IMR-90 (cell line): ENCODE measurements around the gene S100Z. TPM values are rescaled to one million over a fixed set of nuclear protein-coding genes. Genes with fewer than 3 reads are reported as not detected.

ENCODE experiments used
- ATAC-seq: fragments of 200-7000 bp; cut with Tn5 transposase; 2 replicates; pipeline ENCODE4 v1.9.1; 2020; ENCODE audit warnings: low read depth, mild to moderate bottlenecking, moderate library complexity
- BruUV-seq: library from RNA; stranded (reverse); fragments of 400-500 nt; replicated peaks from 2 replicates; lab custom pipeline; 2021; lab: Mats Ljungman, UMichigan
- CTCF ChIA-PET: fragments of 300-600 bp; formaldehyde crosslinking; extraction: SDS; loops from one replicate; lab custom pipeline; 2021; ENCODE audit warnings: antibody characterized with exemption; lab: Yijun Ruan, JAX
- POLR2A ChIA-PET: fragments of 300-600 bp; sonication (Branson Sonifier 250); formaldehyde crosslinking; loops from one replicate; lab custom pipeline; 2022; ENCODE audit warnings: antibody characterized with exemption; ENCODE audit not compliant: unreplicated experiment; lab: Charles Lee
- DNase-seq: peaks from one replicate; pipeline ENCODE4 v3.0.0; 2013
- H2AFZ ChIP-seq: replicated peaks from 2 replicates; pipeline ENCODE3; 2013; ENCODE audit warnings: low read length, mild to moderate bottlenecking; ENCODE audit not compliant: poor library complexity
- H2AK5ac ChIP-seq: 2 replicates; pipeline ENCODE4 v1.6.1; 2013; ENCODE audit warnings: low read depth, low read length, inconsistent platforms
- H2AK9ac ChIP-seq: replicated peaks from 2 replicates; pipeline ENCODE3; 2013; ENCODE audit warnings: mild to moderate bottlenecking, low read depth, low read length, moderate library complexity; ENCODE audit not compliant: poor library complexity
- H2BK120ac ChIP-seq: 2 replicates; pipeline ENCODE4 v1.6.1; 2013; ENCODE audit warnings: low read depth, low read length, inconsistent platforms
- H2BK15ac ChIP-seq: 3 replicates; pipeline ENCODE4 v1.6.1; 2013; ENCODE audit warnings: low read depth, low read length, inconsistent platforms
- H2BK20ac ChIP-seq: 2 replicates; pipeline ENCODE4 v1.6.1; 2013; ENCODE audit warnings: low read depth, mild to moderate bottlenecking, inconsistent platforms, low read length, moderate library complexity
- H2BK5ac ChIP-seq: 2 replicates; pipeline ENCODE4 v1.6.1; 2013; ENCODE audit warnings: mild to moderate bottlenecking, low read depth, low read length, inconsistent platforms; ENCODE audit not compliant: poor library complexity, severe bottlenecking
- H3K14ac ChIP-seq: replicated peaks from 2 replicates; pipeline ENCODE4 v1.6.1; 2013; ENCODE audit warnings: low read depth, low read length, inconsistent platforms
- H3K18ac ChIP-seq: 2 replicates; pipeline ENCODE4 v1.6.1; 2013; ENCODE audit warnings: low read depth, low read length, control low read depth
- H3K23ac ChIP-seq: 2 replicates; pipeline ENCODE4 v1.6.1; 2013; ENCODE audit warnings: low read depth, low read length, inconsistent platforms
- H3K27ac ChIP-seq: 2 replicates; pipeline ENCODE4 v1.5.1; 2013; ENCODE audit warnings: mild to moderate bottlenecking, control low read depth, low read length; ENCODE audit not compliant: insufficient read depth
- H3K27me3 ChIP-seq: 2 replicates; pipeline ENCODE4 v1.6.1; 2013; ENCODE audit warnings: low read length; ENCODE audit not compliant: control insufficient read depth, insufficient read depth
- H3K36me3 ChIP-seq: 2 replicates; pipeline ENCODE4 v1.6.1; 2013; ENCODE audit warnings: low read length, mixed read lengths; ENCODE audit not compliant: control insufficient read depth, insufficient read depth
- H3K4ac ChIP-seq: 2 replicates; pipeline ENCODE4 v1.6.1; 2013; ENCODE audit warnings: low read depth, low read length, inconsistent platforms
- H3K4me1 ChIP-seq: 2 replicates; pipeline ENCODE4 v1.6.1; 2013; ENCODE audit warnings: low read length, mixed read lengths; ENCODE audit not compliant: control insufficient read depth, insufficient read depth
- H3K4me2 ChIP-seq: 2 replicates; pipeline ENCODE4 v1.6.1; 2013; ENCODE audit warnings: low read depth, mild to moderate bottlenecking, control low read depth, low read length, moderate library complexity
- H3K4me3 ChIP-seq: 2 replicates; pipeline ENCODE4 v1.5.1; 2013; ENCODE audit warnings: low read depth, mild to moderate bottlenecking, control low read depth, low read length, moderate library complexity; ENCODE audit not compliant: insufficient read depth
- H3K56ac ChIP-seq: 2 replicates; pipeline ENCODE4 v1.6.1; 2013; ENCODE audit warnings: low read length, inconsistent platforms; ENCODE audit not compliant: insufficient read depth; ENCODE audit errors: extremely low read depth
- H3K79me1 ChIP-seq, 2 experiments: 2 replicates each; pipeline ENCODE4 v1.6.1; 2013; ENCODE audit warnings: low read length in 2 of 2, inconsistent platforms in 1 of 2, low read depth in 1 of 2
- H3K9ac ChIP-seq: 2 replicates; pipeline ENCODE4 v1.6.1; 2013; ENCODE audit warnings: low read depth, low read length, control low read depth
- H3K9me1 ChIP-seq: 2 replicates; pipeline ENCODE4 v1.6.1; 2013; ENCODE audit warnings: low read length, inconsistent platforms; ENCODE audit not compliant: insufficient read depth
- H3K9me3 ChIP-seq: 2 replicates; pipeline ENCODE4 v1.6.1; 2013; ENCODE audit warnings: low read length; ENCODE audit not compliant: control insufficient read depth, insufficient read depth
- H4K20me1 ChIP-seq: 2 replicates; pipeline ENCODE4 v1.6.1; 2013; ENCODE audit warnings: low read length, inconsistent platforms; ENCODE audit not compliant: insufficient read depth
- H4K5ac ChIP-seq: 2 replicates; pipeline ENCODE4 v1.6.1; 2013; ENCODE audit warnings: mild to moderate bottlenecking, low read depth, low read length, control low read depth
- H4K8ac ChIP-seq, 2 experiments: 2 replicates each; pipeline ENCODE4 v1.6.1; 2013; ENCODE audit warnings: low read depth in 2 of 2, low read length in 2 of 2, control low read depth in 1 of 2, inconsistent platforms in 1 of 2
- H4K91ac ChIP-seq: 2 replicates; pipeline ENCODE4 v1.6.1; 2013; ENCODE audit warnings: low read depth, low read length, inconsistent platforms; ENCODE audit not compliant: insufficient read depth
- BHLHE40 ChIP-seq: fragments of 150-350 bp; IDR thresholded peaks from 2 replicates; pipeline ENCODE4 v1.6.1; 2016; ENCODE audit warnings: mild to moderate bottlenecking, low read depth, low read length
- CEBPB ChIP-seq: IDR thresholded peaks from 2 replicates; pipeline ENCODE4 v1.6.1; 2012; ENCODE audit warnings: low read depth, low read length, improper control_type of control experiment
- CHD1 ChIP-seq: IDR thresholded peaks from 2 replicates; pipeline ENCODE4 v1.6.1; 2012; ENCODE audit warnings: low read depth, low read length, improper control_type of control experiment
- CTCF ChIP-seq: conservative IDR thresholded peaks from 2 replicates; pipeline ENCODE4 v1.5.1; 2012; ENCODE audit warnings: mild to moderate bottlenecking, low read depth, low read length, improper control_type of control experiment
- FOS ChIP-seq: fragments of 150-350 bp; IDR thresholded peaks from 2 replicates; pipeline ENCODE4 v1.6.1; 2016; ENCODE audit warnings: low read depth, low read length
- MAFK ChIP-seq: IDR thresholded peaks from 2 replicates; pipeline ENCODE4 v1.6.1; 2012; ENCODE audit warnings: low read depth, low read length, improper control_type of control experiment
- MAZ ChIP-seq: IDR thresholded peaks from 2 replicates; pipeline ENCODE4 v1.6.1; 2012; ENCODE audit warnings: low read depth, mild to moderate bottlenecking, low read length, improper control_type of control experiment, moderate library complexity, borderline replicate concordance
- MXI1 ChIP-seq: IDR thresholded peaks from 2 replicates; pipeline ENCODE4 v1.6.1; 2012; ENCODE audit warnings: low read depth, mild to moderate bottlenecking, low read length, moderate library complexity, borderline replicate concordance
- NFE2L2 ChIP-seq: fragments of 150-350 bp; IDR thresholded peaks from 2 replicates; pipeline ENCODE4 v1.6.1; 2016; ENCODE audit warnings: low read depth, mild to moderate bottlenecking, low read length
- POLR2A ChIP-seq: IDR thresholded peaks from 2 replicates; pipeline ENCODE4 v1.6.1; 2012; ENCODE audit warnings: mild to moderate bottlenecking, low read depth, low read length
- RAD21 ChIP-seq: IDR thresholded peaks from 2 replicates; pipeline ENCODE4 v1.6.1; 2012; ENCODE audit warnings: low read length, improper control_type of control experiment
- RCOR1 ChIP-seq: IDR thresholded peaks from 2 replicates; pipeline ENCODE4 v1.6.1; 2012; ENCODE audit warnings: mild to moderate bottlenecking, low read length, improper control_type of control experiment; ENCODE audit not compliant: insufficient replicate concordance
- RFX5 ChIP-seq: IDR thresholded peaks from 2 replicates; pipeline ENCODE4 v1.8.0; 2012; ENCODE audit warnings: low read depth, mild to moderate bottlenecking, low read length, moderate library complexity
- SMC3 ChIP-seq: fragments of 150-350 bp; IDR thresholded peaks from 2 replicates; pipeline ENCODE4 v1.6.1; 2016; ENCODE audit warnings: low read depth, mild to moderate bottlenecking, antibody characterized with exemption, low read length, moderate library complexity
- WGBS, 2 experiments: methylation state at CpG; one replicate each; pipeline versions ENCODE4 v1.1.5 to v1.1.7; 2013; ENCODE audit warnings: missing lambda C conversion rate in 2 of 2; ENCODE audit not compliant: insufficient read length in 1 of 2; ENCODE audit errors: extremely low coverage in 2 of 2; 5-methylcytosine and 5-hydroxymethylcytosine counted together
- dilution Hi-C: fragments of 300-500 bp; cut with HindIII; formaldehyde crosslinking; loops from one replicate; pipeline ENCODE4 v1.14.3; 2018; ENCODE audit warnings: low sequenced_read_pairs; ENCODE audit not compliant: unreplicated experiment
- in situ Hi-C: fragments of 300-500 bp; cut with MboI; formaldehyde crosslinking; loops from 3 replicates; pipeline ENCODE4 v1.14.3; 2019; ENCODE audit warnings: low sequenced_read_pairs, inconsistent platforms, mixed read lengths
- intact Hi-C: fragments of 100-400 bp; cut with micrococcal nuclease; formaldehyde crosslinking; loops from 2 replicates; pipeline ENCODE4 v1.10.0; 2022
- polyA plus RNA-seq, 3 experiments: library from polyadenylated mRNA; depleted of rRNA; stranded (reverse); fragments of >200 nt; gene quantifications; 2 replicates each; pipeline ENCODE4 v1.2.3, GENCODE V29; 2012; ENCODE audit warnings: low replicate concordance in 1 of 3
- total RNA-seq: library from RNA; depleted of rRNA; stranded (reverse); fragments of >200 nt; gene quantifications from 2 replicates; pipeline ENCODE4 v1.2.3, GENCODE V29; 2012
- TF ChIP-seq, protein P1 (sequence below): fragments of 150-350 bp; IDR thresholded peaks from 2 replicates; pipeline ENCODE4 v1.6.1; 2016; ENCODE audit warnings: low read depth, mild to moderate bottlenecking, low read length, moderate library complexity, borderline replicate concordance

S100Z gene
- total and polyA plus RNA-seq, 2 of the 4 experiments (the other 2 are of a cell fraction): not detected

GRCh38 chr5:76861612-76862011 lies 11.8 kb downstream of the S100Z start:
- no TSS peak for BruUV-seq
- Histone ChIP-seq H3K56ac (no peak overlapping the region), H3K36me3 (no peaks in the 10 kb centered on the region), H3K27me3 (no peaks in the 10 kb centered on the region), H3K9ac (no peak overlapping the region), H4K20me1 (no peaks in the 10 kb centered on the region), H2AK5ac (no peak overlapping the region), H4K5ac (no peak overlapping the region), H2BK20ac (peak overlapping the region; percentile 73; the same call in 1 of the 2 replicates), H4K8ac (no peak overlapping the region), H3K4me3 (no peak overlapping the region), H3K18ac (no peak overlapping the region), H3K23ac (no peak overlapping the region), H3K4me1 (peaks cover 3% of the 10 kb centered on the region), H3K79me1 (no peaks in the 10 kb centered on the region), H3K27ac (no peak overlapping the region), H3K4me2 (0 out of 2 replicates have a peak overlapping the region, but pooled peaks have one; percentile 33), H4K91ac (no peak overlapping the region), H2AFZ (no peak overlapping the region), H2BK5ac (no peak overlapping the region), H2BK120ac (peak overlapping the region; percentile 58; the same call in 1 of the 2 replicates), H2BK15ac (no peak overlapping the region), H2AK9ac (no peak overlapping the region), H3K9me1 (peaks cover 6% of the 10 kb centered on the region; the same call in 1 of the 2 replicates), H3K4ac (peak overlapping the region; percentile 38; the same call in 1 of the 2 replicates), H3K9me3 (no peaks in the 10 kb centered on the region), H3K14ac (no peak overlapping the region)
- ATAC-seq: peak; percentile 88
- DNase-seq: peak; percentile 78
- CTCF ChIA-PET: interaction anchor here (0.6 kb wide), 1 partner anchor 65 kb away, joined by 3 read pairs; no protein-coding TSS in a partner anchor
- no CpG with 5 or more reads among the region's 5 CpGs for WGBS, 2 experiments
- in situ Hi-C loops (no loop called here), intact Hi-C loops (loop anchor here (5.0 to 10.0 kb wide), 2 partner anchors 259 to 373 kb away; no protein-coding TSS in a partner anchor), dilution Hi-C loops (no loop called here)
- POLR2A ChIA-PET: no interaction called here
- no peak for TF ChIP-seq MXI1
- TF ChIP-seq, protein P1, sequence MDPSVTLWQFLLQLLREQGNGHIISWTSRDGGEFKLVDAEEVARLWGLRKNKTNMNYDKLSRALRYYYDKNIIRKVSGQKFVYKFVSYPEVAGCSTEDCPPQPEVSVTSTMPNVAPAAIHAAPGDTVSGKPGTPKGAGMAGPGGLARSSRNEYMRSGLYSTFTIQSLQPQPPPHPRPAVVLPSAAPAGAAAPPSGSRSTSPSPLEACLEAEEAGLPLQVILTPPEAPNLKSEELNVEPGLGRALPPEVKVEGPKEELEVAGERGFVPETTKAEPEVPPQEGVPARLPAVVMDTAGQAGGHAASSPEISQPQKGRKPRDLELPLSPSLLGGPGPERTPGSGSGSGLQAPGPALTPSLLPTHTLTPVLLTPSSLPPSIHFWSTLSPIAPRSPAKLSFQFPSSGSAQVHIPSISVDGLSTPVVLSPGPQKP: no peak
- no peak for TF ChIP-seq SMC3
- no peak for TF ChIP-seq CTCF
- no peak for TF ChIP-seq RCOR1
- TF ChIP-seq RFX5: no peak
- TF ChIP-seq CEBPB: no peak
- no peak for TF ChIP-seq MAFK
- TF ChIP-seq CHD1: no peak
- TF ChIP-seq RAD21: no peak
- no peak for TF ChIP-seq BHLHE40
- TF ChIP-seq NFE2L2: no peak
- TF ChIP-seq FOS: no peak
- no peak for TF ChIP-seq MAZ
- TF ChIP-seq POLR2A: no peak
